ENCODE measurements around the gene DNAH6. TPM values are rescaled to one million over a fixed set of nuclear protein-coding genes. Genes with fewer than 3 reads are reported as not detected.

DNAH6 gene
- polyA plus RNA-seq, 5 donors = 3.0 to 5.7 (median 4.6) TPM

GRCh38 chr2:84833481-84834150 lies 317.3 kb downstream of the DNAH6 start:
- DNase-seq = no peak

GRCh38 chr2:84836215-84836614 lies 319.9 kb downstream of the DNAH6 start:
- DNase-seq = no peak

GRCh38 chr2:84838434-84839145 lies 322.3 kb downstream of the DNAH6 start:
- no peak for DNase-seq

GRCh38 chr2:84839851-84840250 lies 323.6 kb downstream of the DNAH6 start:
- no peak for DNase-seq

GRCh38 chr2:84840306-84840705 lies 324.0 kb downstream of the DNAH6 start:
- DNase-seq = no peak

GRCh38 chr2:84841577-84841976 lies 325.3 kb downstream of the DNAH6 start:
- no peak for DNase-seq

- DNase-seq = no peak
Measured at GRCh38 chr2:84844141-84844540, 327.8 kb downstream of the DNAH6 start.

GRCh38 chr2:84846041-84846663 lies 329.9 kb downstream of the DNAH6 start:
- DNase-seq = no peak

GRCh38 chr2:84846741-84847142 lies 330.4 kb downstream of the DNAH6 start:
- DNase-seq = no peak

GRCh38 chr2:84847326-84848050 lies 331.2 kb downstream of the DNAH6 start:
- no peak for DNase-seq

- no peak for DNase-seq
Measured at GRCh38 chr2:84849271-84849952, 333.1 kb downstream of the DNAH6 start.

GRCh38 chr2:84850471-84850870 lies 334.2 kb downstream of the DNAH6 start:
- no peak for DNase-seq

- DNase-seq = no peak
Measured at GRCh38 chr2:84851876-84852275, 335.6 kb downstream of the DNAH6 start.

- no peak for DNase-seq
Measured at GRCh38 chr2:84854850-84855249, 338.6 kb downstream of the DNAH6 start.

GRCh38 chr2:84855731-84856130 lies 339.4 kb downstream of the DNAH6 start:
- DNase-seq = no peak

- DNase-seq = no peak
Measured at GRCh38 chr2:84856787-84857186, 340.5 kb downstream of the DNAH6 start.

- DNase-seq = no peak
Measured at GRCh38 chr2:84857566-84857965, 341.3 kb downstream of the DNAH6 start.

GRCh38 chr2:84858123-84858522 lies 341.8 kb downstream of the DNAH6 start:
- DNase-seq = no peak

GRCh38 chr2:84858937-84859336 lies 342.6 kb downstream of the DNAH6 start:
- DNase-seq = no peak

- DNase-seq = no peak
Measured at GRCh38 chr2:84861539-84861938, 345.2 kb downstream of the DNAH6 start.

- no peak for DNase-seq
Measured at GRCh38 chr2:84862006-84862405, 345.7 kb downstream of the DNAH6 start.
